Stimulated activated CD8-positive, alpha-beta memory T cell treated with anti-CD3 and anti-CD28 coated beads, Interleukin-15, amount 100 ng/mL, for 1 hour (primary cell): ENCODE measurements around the gene SNAI3.

ENCODE experiments used
- DNase-seq: peaks from one replicate; pipeline ENCODE4 v3.0.0-alpha.2; 2020; ENCODE audit warnings: low read depth

The SNAI3 gene

GRCh38 chr16:88634994-88635670 lies 51.2 kb downstream of the SNAI3 start:
- no peak for DNase-seq

GRCh38 chr16:88634141-88634993 lies 51.9 kb downstream of the SNAI3 start:
- no peak for DNase-seq

- DNase-seq = no peak
These were observed 52.6 kb downstream of the SNAI3 start for GRCh38 chr16:88633684-88634140.

GRCh38 chr16:88632587-88632930 lies 53.7 kb downstream of the SNAI3 start:
- no peak for DNase-seq

- DNase-seq = no peak
These were observed 54.3 kb downstream of the SNAI3 start for GRCh38 chr16:88631920-88632586.

GRCh38 chr16:88631384-88631783 lies 54.9 kb downstream of the SNAI3 start:
- no peak for DNase-seq

- DNase-seq = no peak
These were observed 55.4 kb downstream of the SNAI3 start for GRCh38 chr16:88630941-88631340.

GRCh38 chr16:88630433-88630832 lies 55.9 kb downstream of the SNAI3 start:
- no peak for DNase-seq

- DNase-seq = no peak
These were observed 56.5 kb downstream of the SNAI3 start for GRCh38 chr16:88629835-88630234.

- DNase-seq = no peak
These were observed 57.8 kb downstream of the SNAI3 start for GRCh38 chr16:88628512-88628974.
